Right renal cortex interstitium (tissue), 3 donors: ENCODE data around the gene TRMT112. TPM values are rescaled to one million over a fixed set of nuclear protein-coding genes. Genes with fewer than 3 reads are reported as not detected.
"Not testable (repeated sequence)": the region's sequence is repeated elsewhere in the genome, so short reads cannot be mapped to it uniquely, and the experiment has no call there.

Experiments used
- DNase-seq, 3 donors: peaks; one replicate each; pipeline ENCODE4 v3.0.0-alpha.2; 2013; ENCODE audit warnings: low read depth in 3 of 3, low spot score in 2 of 3
- polyA plus RNA-seq, 3 donors: library from polyadenylated mRNA; unstranded; fragments of 120-200 nt; gene quantifications; one replicate each; pipeline ENCODE4 v1.2.1, GENCODE V29; 2013; ENCODE audit not compliant: insufficient read length in 3 of 3

Gene TRMT112
- polyA plus RNA-seq, 3 donors, result 191 to 224 (median 220) TPM

DNA sequence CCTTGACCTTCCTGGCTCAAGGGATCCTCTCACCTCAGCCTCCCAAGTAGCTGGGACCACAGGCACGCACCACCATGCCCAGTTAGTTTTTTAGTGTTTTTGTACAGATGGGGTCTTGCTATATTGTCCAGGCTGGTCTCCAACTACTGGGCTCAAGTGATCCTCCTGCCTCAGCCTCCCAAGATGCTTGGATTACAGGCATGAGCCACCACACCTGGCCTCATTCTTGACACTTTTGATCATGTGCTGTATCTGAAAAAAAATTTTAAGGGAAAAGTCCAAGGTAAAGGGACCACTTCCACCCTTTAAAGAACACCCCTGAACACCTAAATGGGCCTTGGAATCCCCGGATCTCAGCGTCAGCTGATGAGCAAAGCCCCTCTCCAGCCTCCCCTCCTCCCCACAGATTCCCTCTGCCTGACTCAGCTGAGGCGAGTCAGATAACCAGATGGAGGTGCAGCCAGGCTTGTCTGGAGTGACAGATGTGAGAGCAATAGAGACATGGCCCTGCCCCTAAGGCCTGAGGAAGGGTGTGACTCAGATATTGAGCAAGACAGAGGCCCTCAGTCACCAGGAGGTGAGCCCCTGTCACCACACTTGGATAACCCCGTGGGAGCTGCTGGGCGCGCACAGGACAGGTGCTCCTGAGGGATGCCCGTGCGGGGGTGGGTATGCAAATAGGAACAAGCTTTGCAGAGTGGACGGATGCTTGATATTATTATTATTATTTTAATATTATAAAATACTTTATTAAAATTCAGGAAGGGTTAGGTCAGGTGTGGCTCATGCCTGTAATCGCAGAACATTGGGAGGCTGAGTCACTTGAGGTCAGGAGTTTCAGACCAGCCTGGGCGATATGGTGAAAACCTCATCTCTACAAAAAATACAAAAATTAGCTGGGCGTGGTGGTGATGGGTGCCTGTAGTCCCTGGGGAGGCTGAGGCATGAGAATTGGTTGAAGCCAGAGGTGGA lies 17.7 kb upstream of the TRMT112 start:
- DNase-seq, result no peak

GRCh38 chr11:64333556-64333955 lies 16.2 kb upstream of the TRMT112 start:
- no peak for DNase-seq

GRCh38 chr11:64331569-64332371 lies 14.4 kb upstream of the TRMT112 start:
- no peak for DNase-seq

- DNase-seq, result no peak
These were observed 13.5 kb upstream of the TRMT112 start for GRCh38 chr11:64330888-64331287.

- DNase-seq, result no peak
These were observed 10.6 kb upstream of the TRMT112 start for GRCh38 chr11:64327993-64328392.

- no peak for DNase-seq
These were observed 10.0 kb upstream of the TRMT112 start for GRCh38 chr11:64327375-64327774.

DNA sequence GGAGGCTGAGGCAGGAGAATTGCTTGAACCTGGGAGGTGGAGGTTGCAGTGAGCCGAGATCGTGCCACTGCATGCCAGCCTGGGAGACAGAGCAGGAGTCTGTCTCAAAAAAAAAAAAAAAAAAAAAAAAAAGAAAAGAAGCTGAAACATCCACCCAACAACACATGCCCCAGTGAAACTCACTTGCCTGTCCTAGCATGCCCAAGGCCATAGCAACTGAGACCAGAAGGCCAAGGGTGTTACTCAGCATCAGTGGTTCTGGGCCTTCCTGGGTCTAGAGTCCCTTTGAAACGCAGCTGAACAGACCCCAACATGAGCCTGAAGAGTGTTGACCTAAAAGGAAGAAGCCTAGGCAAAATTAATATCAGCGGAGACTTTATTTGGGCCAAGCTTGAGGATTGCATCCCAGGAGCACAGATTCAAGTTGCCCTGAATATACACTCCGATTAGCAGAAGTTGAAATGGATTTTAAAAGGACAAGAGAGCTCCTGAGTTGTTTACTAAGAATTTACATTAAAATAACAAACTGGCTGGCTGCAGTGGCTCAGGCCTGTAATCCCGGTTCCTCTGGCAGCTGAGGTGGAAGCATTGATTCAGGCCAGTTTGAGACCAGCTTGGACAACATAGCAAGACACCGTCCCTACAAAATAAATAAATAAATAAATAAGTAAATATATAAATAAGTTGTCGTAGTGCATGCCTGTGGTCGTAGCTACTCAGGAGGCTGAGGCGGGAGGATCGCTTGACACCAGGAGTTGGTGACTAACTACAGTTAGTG lies 7.5 kb upstream of the TRMT112 start:
- DNase-seq, result no peak

GRCh38 chr11:64323984-64324383 lies 6.6 kb upstream of the TRMT112 start:
- not testable (repeated sequence) for DNase-seq

GRCh38 chr11:64323373-64323772 lies 6.0 kb upstream of the TRMT112 start:
- DNase-seq, result no peak

DNA sequence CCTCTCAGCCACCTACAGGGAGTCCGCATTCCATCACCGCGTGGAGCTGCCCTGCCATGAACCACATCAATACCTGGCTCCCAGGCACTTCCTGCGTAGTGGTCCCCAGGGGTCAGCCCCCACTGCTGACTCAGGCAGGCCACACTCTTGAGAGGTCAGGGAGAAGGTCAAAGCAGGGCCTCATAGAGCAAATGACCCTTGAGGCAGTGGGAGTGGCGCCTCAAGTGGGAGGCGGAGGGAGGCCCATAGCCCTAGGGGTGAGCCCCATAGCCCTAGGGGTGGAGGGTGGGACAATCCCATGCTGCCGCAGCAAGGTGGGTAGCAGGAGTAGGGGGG lies 5.5 kb upstream of the TRMT112 start:
- DNase-seq, result no peak

- DNase-seq, result no peak
These were observed 4.2 kb upstream of the TRMT112 start for GRCh38 chr11:64321533-64321932.

- DNase-seq, result no peak
These were observed 3.7 kb upstream of the TRMT112 start for GRCh38 chr11:64321026-64321425.

- no peak for DNase-seq
These were observed 3.2 kb upstream of the TRMT112 start for GRCh38 chr11:64320556-64320955.

GRCh38 chr11:64318766-64319761 lies 1.7 kb upstream of the TRMT112 start:
- DNase-seq, result no peak

DNA sequence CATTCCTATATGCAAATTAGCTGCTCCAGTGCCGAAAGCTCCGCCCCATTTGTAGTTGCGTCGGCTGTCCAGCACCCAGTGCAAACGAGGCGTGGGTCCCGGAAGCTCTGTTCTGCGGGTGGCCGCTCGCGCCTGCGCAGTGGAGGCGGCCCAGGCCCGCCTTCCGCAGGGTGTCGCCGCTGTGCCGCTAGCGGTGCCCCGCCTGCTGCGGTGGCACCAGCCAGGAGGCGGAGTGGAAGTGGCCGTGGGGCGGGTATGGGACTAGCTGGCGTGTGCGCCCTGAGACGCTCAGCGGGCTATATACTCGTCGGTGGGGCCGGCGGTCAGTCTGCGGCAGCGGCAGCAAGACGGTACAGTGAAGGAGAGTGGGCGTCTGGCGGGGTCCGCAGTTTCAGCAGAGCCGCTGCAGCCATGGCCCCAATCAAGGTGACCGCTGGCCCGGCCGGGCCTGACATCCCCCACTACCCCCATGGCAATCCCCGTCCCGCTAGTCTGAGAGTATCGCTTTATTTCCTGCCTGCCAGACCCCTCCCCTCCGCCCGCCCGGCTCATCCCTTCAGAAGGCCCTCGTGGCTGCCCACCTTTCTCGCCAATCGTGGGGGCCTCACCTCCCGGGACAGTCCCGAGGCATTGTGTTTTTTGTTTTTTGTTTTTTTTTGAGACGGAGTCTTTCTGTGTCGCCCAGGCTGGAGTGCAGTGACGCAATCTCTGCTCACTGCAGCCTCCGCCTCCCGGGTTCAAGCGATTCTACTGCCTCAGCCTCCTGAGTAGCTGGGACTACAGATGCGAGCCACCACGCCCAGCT lies 804 bp upstream of the TRMT112 start, which contains the start of gene PRDX5:
Gene PRDX5 (plus strand): TSS at position 161 of the 805 bp plus-strand sequence. CDS start 95 bp downstream, at position 256.
- DNase-seq, result peak in 2 of 3 donors; percentile 87 to 91

DNA sequence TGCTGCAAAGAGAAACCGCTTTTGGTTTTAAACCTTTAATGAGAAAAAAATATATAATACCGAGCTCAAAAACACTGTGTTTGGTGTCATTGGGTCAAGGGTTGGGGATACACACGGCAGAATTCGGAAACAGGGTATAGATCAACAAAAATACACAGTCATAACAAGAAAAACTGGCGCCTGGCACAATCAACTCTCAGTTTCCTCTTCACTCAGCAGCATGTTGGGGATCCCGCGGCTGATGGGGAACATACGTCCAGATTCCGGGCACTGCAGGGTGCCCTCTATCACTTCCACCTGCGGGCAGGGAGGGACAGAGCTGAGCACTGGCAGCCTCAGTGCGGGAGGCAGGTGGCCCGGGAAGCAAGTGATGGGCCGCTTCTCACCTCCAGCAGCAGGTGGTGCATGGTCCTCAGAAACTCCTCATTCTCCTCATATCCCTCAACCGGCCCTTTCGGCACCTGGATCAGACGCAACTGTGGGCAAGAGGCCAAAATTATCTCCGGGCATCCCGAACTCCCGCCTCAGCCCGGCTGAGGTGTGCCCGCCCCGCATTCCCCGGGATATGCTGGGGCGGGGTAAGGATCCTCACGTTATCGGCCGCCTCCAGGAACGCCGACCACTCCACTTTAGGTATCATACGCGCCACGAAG lies 561 bp downstream of the TRMT112 start:
- no peak for DNase-seq

DNA sequence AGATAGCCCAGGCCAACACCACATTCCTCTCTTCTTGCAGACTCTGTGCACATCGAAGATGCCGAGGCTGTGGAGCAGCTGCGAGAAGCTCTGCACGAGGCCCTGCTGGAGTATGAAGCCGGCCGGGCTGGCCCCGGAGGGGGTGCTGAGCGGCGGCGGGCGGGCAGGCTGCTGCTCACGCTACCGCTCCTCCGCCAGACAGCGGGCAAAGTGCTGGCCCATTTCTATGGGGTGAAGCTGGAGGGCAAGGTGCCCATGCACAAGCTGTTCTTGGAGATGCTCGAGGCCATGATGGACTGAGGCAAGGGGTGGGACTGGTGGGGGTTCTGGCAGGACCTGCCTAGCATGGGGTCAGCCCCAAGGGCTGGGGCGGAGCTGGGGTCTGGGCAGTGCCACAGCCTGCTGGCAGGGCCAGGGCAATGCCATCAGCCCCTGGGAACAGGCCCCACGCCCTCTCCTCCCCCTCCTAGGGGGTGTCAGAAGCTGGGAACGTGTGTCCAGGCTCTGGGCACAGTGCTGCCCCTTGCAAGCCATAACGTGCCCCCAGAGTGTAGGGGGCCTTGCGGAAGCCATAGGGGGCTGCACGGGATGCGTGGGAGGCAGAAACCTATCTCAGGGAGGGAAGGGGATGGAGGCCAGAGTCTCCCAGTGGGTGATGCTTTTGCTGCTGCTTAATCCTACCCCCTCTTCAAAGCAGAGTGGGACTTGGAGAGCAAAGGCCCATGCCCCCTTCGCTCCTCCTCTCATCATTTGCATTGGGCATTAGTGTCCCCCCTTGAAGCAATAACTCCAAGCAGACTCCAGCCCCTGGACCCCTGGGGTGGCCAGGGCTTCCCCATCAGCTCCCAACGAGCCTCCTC lies 1.5 kb downstream of the TRMT112 start:
- DNase-seq, result not testable (repeated sequence)
